NCI-H2107 (cell line): ENCODE data around the gene ATF2.

Source experiments
- DNase-seq: peaks from one replicate; lab custom pipeline; 2025; lab: John Stamatoyannopoulos, UW

ATF2 gene, protein sequence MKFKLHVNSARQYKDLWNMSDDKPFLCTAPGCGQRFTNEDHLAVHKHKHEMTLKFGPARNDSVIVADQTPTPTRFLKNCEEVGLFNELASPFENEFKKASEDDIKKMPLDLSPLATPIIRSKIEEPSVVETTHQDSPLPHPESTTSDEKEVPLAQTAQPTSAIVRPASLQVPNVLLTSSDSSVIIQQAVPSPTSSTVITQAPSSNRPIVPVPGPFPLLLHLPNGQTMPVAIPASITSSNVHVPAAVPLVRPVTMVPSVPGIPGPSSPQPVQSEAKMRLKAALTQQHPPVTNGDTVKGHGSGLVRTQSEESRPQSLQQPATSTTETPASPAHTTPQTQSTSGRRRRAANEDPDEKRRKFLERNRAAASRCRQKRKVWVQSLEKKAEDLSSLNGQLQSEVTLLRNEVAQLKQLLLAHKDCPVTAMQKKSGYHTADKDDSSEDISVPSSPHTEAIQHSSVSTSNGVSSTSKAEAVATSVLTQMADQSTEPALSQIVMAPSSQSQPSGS

DNA sequence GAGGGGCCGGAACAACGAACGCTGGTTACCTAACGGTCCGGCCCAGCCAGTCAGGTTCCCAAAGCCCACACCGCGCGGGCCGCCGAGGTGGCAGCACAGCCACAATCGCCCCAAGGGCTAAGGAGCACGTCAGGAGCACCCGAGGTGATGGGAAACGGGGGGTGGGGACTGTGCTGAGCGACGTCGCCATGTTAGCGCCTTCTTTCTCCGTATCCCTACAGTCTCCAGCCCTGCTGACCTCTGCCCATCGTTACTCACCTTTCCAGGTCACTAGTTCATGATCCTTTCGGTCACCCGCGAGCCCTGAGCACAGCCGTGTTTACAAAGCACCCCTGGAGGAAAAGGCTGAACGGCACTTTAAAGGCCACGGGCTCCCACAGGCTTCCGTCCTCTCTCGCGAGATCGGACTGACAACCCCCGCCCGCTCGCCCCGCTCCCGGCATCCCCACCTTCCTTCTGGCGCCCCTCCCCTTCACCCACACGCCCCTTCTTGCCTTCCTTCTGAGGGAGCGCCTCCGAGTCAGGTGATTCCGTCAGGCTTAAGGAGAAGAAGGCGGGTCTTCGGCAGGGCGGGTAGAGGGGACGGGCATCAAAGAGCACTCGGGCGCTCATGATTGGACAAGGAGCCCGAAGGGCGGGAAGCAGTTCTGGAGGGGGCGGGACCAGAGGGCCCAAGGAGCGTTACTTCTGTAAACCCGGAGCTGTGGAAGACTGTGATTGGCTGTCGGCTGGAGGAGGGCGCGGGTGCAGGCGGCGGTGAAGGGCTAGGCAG lies at the start of gene ATF2:
ATF2 (minus strand) TSS at position 412 of the 772 bp plus-strand sequence. CDS start 31,760 bp downstream, outside the sequence.
- peak; percentile 96 for DNase-seq

DNA sequence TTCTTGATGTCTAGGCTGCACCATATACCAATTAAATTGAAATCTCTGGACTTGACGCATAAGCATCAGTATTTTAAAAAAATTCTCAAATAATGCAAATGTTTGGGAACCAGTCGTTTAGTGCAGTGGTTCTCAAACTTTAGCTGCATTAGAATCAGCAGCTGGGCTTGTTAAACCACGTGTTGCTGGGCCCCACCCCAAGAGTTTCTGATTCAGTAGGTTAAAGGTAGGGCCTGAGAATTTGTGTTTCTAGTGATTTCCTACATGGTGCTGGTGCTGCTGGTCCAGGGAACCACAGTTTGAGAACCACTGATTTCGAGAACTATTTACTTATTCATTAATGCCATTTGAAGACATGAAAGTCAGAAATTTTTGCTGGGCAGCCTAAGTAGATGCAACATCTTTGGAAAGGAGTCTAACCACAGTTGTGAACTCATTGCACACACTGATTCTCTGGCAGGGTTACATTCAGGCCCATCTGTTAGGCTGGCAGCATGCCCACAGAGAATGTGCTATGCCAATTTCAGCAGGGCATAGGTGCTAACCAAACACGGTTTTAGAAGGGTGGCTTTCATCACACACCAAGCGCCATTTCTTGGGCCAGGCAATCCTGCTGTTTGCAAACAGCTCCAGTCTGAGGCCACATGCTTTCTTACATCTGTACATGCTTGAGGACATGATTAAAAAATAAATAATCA lies 39.9 kb upstream of the ATF2 start:
- peak; percentile 15 for DNase-seq

DNA sequence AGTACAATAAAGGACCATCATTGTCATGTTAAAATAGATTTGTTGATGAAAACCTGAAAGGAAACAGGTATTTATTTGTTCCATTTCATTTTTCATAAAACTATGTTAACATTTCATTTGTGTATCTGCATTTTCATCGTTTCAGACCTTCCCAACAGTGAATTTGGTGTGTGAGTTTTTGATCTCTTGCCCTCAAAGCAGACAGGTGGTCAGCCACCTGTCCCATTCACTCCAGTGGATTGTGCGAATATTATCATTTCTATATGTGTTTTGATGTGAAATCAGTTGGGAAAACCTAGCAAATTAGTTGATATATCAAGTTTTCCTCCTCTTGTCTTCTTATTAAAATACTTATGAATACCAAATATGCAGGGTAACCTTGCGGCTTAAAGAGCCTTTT lies 38.9 kb upstream of the ATF2 start:
- no peak for DNase-seq

DNA sequence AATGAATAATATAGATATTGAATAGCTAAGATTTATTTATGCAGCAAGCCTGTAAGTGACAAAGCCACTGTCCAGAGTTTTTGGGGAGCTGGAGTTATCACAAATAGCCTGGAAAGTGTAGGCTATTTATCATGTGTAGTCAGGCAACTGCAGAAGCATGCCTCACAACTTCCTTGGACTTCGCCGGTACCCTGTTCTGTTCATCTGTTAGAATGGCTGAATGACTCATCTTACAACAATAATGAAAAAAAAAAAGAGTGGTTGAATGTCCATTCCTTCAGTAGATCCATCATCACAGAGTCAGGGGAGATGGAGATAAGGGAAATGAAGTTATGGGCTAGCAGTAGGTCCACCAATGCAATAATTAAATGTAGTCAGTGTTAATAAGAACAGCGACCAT lies 37.5 kb upstream of the ATF2 start:
- no peak for DNase-seq

DNA sequence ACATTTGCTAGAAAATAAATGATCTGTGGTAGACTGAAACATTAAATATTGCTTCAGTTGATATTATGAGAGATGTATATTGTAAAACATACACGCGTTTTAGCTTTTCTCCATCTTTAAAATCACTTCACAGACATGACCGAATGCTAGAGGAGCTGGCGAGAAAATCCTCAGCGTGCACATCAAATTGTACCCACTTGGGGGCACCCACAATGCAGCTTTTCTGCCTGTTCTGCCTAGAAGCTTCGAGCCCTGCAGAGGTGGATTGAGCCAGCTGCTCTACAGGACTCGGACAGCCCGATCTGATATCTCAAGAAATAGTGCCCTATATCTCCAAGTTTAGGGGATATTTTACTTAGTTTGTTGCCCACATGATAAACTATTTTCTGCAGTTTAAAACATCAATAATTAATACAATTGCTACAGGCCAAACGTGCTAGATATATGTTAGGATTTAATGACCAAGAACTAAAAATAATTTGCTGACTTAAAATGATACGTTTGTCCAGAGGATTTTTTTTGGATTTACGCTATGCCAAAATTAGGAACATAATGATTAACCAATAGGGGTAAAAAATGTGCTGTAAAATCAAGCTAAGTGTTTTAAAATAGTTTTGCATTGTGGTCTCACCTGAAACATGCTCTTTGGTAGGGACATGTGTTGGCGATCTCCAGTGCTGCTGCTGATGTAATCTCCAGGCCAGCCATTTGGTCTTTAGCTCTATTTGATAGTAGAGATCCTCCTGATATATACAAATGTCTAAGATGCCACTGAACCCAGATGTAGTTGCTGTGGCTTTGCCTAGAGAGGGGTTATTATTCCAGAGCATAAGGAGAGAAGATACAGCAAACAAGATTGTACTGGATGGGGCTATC lies 35.9 kb upstream of the ATF2 start:
- DNase-seq: peak; percentile 7

DNA sequence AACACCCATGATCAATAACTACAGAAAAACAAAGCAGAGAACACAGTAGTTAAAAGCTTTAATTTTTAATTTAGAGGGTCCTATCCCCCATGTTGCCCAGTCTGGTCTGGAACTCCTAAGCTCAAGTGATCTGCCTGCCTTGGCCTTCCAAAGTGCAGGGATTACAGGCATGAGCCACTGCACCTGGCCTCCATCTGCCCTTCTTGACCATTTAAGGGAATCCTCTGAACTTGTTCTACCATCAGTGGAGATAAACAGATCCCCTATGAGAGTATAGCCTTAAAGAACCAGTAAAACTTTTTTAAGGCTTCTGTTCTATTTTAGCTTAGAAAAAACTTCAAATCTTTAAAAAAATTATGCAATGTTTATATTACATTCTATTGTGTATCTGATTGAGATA lies 27.0 kb upstream of the ATF2 start:
- no peak for DNase-seq

DNA sequence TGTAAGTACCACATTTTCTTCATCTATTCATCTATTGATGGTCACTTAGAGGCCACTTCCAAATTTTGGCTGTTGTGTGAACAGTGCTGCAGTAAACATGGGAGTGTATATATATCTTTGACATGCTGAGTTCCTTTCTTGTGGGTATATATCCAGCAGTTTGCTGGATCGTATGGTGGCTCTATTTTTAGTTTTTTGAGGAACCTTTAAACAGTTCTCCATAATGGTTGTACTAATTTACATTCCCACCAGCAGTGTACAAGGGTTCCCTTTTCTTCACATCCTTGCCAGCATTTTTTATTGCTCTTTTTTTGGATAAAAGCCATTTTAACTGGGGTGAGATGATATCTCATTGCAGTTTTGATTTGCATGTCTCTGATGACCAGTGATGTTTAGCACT lies 20.8 kb upstream of the ATF2 start:
- DNase-seq: no peak

DNA sequence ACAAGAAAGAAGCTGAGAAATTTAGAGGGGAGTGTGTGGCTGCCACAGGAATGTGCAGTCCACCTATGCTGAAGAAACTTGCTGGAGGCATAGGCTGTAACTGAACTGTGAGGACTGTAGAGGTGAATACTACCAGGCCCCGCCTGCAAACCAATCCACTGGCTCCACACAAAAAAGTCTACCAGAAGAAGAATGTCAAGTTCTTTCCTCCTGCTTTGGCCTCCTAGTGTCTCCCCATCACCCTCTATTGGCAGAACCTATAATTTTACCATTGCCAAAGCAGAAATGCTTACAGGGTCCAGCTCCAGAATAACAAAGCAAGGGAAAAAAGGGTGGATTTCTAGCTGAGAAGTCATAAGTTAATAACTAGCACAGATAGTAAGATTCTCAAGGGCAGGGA lies 19.4 kb upstream of the ATF2 start:
- no peak for DNase-seq

DNA sequence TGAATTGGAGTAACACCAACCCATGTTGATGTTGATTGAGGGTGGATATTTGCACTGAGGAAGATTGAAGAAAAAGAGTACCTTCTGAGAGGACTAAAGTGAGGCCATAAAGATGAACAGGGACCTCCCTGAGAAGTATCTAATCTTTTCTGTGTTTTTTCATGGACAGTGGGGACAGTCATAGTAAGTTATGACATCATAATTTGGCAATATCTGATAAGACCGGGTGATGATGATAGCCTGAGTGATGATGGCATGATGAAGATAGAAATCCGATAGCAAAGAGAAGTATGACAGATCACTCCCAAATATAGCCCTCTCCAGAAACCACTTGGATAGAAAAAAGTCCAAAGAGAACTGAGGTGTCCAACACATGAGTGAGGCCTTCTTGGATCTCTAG lies 15.7 kb upstream of the ATF2 start:
- no peak for DNase-seq

DNA sequence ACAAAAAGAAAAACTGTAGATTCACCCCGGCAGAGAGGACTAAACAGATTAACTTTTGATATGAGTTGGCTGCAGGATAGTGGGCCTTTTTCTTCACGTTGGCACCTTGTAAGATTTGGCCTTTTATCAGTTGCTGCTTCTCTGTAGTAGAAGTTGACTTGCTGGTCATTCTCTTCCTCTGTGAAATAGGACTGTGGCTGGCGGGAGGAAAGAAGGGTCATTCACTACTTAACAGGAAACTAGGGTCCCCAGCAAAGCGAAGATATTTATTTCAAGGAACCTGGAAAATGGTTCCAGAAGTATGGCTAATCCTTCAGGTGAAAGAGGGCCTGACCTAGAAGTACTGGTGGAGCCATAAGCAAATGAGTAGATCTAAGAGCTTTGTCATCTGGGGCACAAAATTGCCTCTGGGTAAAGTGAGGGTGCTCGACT lies 13.9 kb upstream of the ATF2 start:
- DNase-seq: no peak

DNA sequence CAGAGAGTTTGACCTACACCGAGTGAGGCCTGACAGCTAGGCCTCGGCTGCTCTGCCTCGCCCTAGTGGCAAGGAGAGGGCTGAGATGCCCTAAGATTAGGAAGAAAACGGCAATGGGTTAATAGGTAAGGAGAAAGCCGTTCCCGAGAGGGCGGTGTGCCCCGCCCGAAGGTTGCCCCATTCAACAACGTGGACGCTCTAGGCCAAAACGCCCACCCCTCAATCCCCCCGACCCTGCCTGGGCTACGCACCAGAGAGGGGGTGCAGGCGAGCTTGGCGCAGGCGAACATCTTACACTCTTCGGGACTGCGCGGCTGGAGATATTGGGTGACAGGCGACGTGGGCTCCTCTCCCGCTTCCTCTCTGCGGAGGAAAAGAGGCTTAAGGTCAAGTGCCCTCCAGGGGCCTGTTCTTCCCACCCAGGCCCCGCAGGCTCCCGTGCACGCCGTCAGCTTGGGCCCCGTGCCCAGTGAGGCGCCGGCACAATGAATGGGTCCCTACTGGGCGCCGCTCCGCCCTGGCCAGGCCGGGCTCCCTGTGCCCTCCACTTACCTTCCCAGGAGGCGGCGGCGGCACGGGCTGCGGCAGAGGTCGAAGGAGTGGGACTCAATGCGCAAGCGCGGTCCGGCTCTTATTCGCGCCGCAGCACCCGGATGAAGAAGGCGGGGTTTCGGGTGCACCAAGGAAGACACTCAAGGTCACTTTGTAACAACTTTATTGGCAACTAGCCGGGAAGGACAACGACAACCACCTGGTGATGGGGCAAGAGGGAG lies 13.3 kb upstream of the ATF2 start, which contains the start of gene ATP5MC3:
ATP5MC3 (minus strand) TSS at position 607 of the 773 bp plus-strand sequence; CDS start at position 290, 317 bp downstream.
- peak; percentile 91 for DNase-seq

DNA sequence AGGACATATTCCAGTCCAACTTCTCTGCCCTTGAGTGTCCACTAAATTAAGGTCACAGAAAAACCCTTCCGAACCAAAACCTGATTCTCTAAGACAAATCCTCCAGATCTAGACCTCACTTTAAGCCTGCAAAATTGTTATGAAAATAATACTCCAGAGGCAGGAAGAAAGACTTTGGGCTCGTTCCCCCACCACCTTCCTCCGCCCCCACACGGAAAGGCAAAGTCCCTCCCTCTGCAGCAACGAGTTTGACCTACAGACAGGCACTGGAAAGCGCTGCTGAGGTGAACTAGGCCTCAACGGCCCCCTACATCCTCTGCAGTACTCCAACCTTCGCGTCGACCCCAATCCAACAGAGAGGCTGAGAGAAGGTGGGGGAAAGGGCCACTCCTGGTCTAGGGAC lies 12.7 kb upstream of the ATF2 start:
- DNase-seq: no peak

DNA sequence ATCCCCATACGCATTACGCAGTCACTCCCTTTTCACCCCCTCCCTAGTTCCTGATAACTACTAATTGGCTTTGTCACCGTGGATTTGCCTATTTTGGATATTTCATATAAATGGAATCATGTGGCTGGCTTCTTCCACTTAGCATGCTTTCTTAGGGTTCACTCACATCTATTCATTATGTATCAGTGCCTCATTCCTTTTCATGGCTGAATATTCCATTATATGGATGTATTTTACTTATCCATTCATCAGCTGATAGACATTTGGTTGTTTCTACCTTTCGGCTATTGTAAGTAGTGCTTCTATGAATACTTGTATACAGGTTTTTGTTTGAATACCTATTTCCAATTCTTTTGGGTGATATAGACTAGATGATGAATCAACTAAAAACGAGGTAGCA lies 8.6 kb upstream of the ATF2 start:
- DNase-seq: no peak

DNA sequence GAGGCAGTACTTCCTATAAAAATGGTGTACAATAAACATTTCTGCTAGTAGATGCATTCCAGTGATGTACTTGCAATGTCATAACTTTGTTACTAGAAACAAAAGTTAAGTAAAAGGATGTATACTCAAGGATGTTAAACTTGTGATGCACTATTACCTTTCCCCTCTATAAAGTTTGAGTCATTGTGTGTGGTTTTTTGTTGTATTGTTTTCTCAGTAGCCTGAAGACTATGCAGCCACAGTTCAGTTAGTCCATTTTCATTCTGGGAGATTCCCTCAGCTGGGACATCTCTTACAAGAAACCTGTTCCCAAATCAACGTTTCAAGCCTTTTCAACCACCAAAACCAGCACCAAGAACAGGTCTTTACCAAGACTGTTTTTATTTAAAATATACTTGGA lies 7.9 kb upstream of the ATF2 start:
- no peak for DNase-seq

DNA sequence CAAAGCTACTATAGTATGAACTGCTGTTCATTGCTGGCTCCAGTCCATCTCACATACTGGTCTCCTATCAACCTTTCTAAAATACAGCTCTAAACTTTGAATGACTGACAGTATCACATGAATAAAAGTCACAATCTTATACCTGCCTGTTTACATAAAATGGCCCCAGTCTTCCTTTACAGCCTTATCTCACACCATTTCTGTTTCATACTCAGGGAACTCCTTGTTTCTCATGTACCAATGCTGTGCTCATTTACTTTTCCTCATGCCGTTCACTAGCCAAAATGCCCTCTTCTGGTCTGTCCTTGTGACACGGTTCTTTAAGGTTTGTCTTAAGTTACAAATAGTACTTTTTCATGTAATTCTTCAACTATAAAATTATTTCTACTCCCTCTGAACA lies 7.3 kb upstream of the ATF2 start:
- no peak for DNase-seq

DNA sequence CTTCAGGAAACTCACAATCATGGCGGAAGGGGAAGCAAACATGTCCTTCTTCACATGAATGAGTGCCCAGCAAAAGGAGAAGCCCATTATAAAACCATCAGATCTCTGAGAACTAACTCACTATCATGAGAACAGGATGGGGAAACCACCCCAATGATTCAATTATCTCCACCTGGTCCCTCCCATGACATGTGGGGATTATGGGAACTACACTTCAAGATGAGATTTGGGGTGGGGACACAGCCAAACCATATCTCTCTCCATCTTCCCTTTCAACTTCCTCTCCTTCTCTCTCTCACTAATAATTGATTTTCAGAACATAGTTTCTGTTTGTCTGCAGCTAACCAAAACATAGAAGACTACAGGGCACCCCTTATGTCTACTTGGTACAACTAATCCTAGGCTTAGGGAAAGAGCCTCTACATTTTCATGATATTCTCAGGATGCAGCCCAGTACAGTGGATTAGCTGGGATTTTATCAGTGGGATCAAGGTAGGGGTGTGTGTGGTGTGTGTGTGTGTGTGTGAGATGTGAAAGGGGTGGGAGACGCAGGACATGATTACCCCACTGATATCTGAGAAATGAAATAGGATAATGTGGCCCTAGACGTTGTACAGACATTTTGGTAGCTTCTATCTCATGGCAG lies 2.8 kb upstream of the ATF2 start:
- no peak for DNase-seq

DNA sequence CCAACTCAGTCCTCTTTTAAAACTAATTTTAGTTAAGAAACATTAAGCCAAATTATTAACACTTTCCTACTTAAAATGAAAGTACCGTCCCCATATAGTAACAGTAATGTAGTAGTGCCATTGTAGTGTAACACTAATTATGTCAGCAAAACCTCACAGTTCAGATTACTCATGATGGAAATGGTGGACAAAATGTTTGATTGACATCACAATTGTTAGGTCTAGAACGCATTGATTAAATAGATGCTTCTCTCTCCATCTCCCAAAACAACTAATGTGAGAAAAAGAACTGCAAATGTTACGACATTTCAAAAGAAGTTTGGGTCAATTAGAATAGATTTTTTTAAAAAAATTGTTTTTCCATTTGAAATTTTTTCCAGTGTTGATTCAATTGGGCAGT lies 1.2 kb upstream of the ATF2 start:
- DNase-seq: no peak

DNA sequence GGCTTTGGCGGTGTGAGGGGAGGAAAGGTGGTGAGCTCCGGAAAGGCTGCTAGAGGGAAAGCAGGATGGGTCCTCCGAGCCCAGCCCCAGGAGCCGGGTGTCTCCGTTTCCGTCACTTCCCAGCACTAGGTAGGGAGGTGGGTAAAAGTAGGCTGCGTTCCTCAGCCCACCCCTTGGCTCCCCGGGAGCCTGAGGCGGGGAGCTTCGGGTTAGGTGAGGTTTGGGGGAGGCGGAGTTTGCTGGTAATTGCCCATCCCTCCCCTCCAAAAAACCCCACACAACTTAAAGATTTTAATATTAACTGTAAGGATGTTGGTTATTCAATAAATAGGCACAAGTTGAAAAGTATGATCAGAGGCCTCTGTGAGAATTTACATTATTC lies 552 bp upstream of the ATF2 start:
- DNase-seq: no peak

DNA sequence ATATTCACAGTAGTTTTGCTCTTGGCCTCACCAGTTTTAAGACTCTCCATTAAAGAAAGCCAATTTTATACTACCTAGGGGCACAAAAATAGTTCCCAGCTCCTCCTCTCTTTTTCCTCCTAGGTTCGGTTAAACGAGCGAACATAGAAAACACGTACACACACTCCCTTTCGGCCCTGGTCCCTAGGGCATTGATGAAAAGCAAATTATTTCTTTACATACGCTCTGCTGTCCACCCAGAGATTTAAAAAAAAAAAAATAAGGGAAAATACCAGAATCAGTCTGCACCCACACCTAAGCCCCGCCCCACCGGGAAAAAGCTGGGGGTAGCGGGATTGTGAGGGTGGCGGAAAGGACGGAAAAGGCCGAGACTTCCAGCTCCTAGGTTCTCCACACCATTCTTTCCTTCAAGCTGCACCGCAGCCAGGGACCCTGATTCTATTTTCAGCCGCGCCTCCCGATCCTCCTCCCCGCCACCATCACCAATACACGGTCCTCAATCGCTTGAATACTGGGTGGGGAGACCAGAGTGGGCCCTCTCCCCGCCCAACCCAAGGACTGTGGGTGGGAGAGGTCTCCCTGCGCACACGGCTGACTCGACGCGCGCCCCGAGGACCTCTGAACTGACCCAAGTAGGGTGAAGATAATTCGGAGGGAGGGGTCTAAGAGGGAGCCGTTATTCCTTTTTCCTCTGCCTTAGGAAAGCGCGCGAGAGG lies 769 bp downstream of the ATF2 start:
- no peak for DNase-seq
